Activated naive CD4-positive, alpha-beta T cell treated with anti-CD3 and anti-CD28 coated beads, Interleukin-2, amount 10 ng/mL, durations not matched to agents 7 days and 5 days (primary cell): ENCODE measurements around the gene TCIRG1.
A peak's percentile ranks its signal among the peaks of the same experiment; 100 is the strongest.

Source experiments
- CTCF ChIA-PET: fragments of 350-600 bp; sonication (Branson Sonifier 250); formaldehyde crosslinking; loops from one replicate; lab custom pipeline; 2021; ENCODE audit warnings: antibody characterized with exemption; lab: Charles Lee
- DNase-seq: peaks from one replicate; pipeline ENCODE4 v3.0.0-alpha.2; 2020
- H3K27ac Mint-ChIP-seq: one replicate; pipeline ENCODE4 v1.8.0; 2021; ENCODE audit warnings: mild to moderate bottlenecking, moderate library complexity, mixed read lengths
- H3K27me3 Mint-ChIP-seq: one replicate; pipeline ENCODE4 v1.8.0; 2021; ENCODE audit warnings: mild to moderate bottlenecking, mixed read lengths
- H3K36me3 Mint-ChIP-seq: one replicate; pipeline ENCODE4 v1.8.0; 2021; ENCODE audit warnings: mixed read lengths
- H3K4me1 Mint-ChIP-seq: one replicate; pipeline ENCODE4 v1.8.0; 2021; ENCODE audit warnings: mixed read lengths
- H3K4me3 Mint-ChIP-seq: one replicate; pipeline ENCODE4 v1.8.0; 2021; ENCODE audit warnings: mild to moderate bottlenecking, moderate library complexity, mixed read lengths
- H3K9me3 Mint-ChIP-seq: one replicate; pipeline ENCODE4 v1.8.0; 2021; ENCODE audit warnings: mixed read lengths

TCIRG1 gene

GRCh38 chr11:68053117-68053516 is 14.3 kb downstream of the TCIRG1 start:
- Mint-ChIP-seq H3K9me3 (no peaks in the 10 kb centered on the region), H3K27ac (peak overlapping the region; percentile 4), H3K4me3 (no peak overlapping the region), H3K27me3 (no peaks in the 10 kb centered on the region), H3K36me3 (peaks cover 24% of the 10 kb centered on the region), H3K4me1 (no peaks in the 10 kb centered on the region)
- no peak for DNase-seq
- CTCF ChIA-PET: no interaction called here

DNA sequence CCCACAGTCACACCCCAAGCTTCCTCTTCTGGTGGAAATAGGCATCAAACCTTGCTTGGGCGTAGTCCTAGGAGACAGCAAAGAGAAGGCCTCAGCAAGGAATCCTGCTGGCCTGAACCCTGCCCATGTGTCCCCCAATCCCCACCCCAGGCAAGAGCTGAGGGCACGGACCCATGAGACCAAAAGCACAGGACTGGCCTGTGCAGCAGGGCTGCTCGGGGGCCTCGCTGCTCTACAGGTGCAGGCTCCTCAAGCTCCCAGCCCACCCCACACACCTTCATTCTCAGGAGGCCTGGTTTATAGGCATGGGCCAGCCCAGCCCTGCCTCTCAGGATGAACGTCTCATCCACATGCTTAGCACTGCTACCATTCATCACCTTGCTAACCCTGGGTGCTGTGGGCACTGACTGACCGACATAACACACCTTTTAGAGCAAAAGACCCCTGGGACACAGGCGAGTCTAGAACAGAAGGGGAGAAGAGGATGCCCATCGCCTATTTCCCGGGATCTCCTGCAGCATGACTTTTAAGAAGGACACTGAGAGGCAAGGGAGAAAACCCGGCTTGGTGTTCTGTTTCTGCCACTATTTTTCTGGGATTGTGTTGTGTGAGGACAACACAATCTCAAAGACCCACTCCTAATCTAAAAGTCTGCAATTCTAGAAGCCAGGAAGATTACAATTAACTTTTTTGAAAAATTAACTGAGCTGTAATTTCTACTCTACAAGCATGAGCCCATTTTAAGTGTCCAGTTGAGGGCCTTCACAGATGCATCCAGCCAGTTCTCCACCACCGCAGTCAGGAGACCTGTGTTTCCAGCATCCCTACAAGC is 15.4 kb downstream of the TCIRG1 start:
- Mint-ChIP-seq H3K27ac (peak overlapping the region; percentile 16), H3K4me3 (no peak overlapping the region), H3K27me3 (no peaks in the 10 kb centered on the region), H3K9me3 (no peaks in the 10 kb centered on the region), H3K4me1 (no peaks in the 10 kb centered on the region), H3K36me3 (peaks cover 22% of the 10 kb centered on the region)
- DNase-seq: no peak
- CTCF ChIA-PET: no interaction called here

DNA sequence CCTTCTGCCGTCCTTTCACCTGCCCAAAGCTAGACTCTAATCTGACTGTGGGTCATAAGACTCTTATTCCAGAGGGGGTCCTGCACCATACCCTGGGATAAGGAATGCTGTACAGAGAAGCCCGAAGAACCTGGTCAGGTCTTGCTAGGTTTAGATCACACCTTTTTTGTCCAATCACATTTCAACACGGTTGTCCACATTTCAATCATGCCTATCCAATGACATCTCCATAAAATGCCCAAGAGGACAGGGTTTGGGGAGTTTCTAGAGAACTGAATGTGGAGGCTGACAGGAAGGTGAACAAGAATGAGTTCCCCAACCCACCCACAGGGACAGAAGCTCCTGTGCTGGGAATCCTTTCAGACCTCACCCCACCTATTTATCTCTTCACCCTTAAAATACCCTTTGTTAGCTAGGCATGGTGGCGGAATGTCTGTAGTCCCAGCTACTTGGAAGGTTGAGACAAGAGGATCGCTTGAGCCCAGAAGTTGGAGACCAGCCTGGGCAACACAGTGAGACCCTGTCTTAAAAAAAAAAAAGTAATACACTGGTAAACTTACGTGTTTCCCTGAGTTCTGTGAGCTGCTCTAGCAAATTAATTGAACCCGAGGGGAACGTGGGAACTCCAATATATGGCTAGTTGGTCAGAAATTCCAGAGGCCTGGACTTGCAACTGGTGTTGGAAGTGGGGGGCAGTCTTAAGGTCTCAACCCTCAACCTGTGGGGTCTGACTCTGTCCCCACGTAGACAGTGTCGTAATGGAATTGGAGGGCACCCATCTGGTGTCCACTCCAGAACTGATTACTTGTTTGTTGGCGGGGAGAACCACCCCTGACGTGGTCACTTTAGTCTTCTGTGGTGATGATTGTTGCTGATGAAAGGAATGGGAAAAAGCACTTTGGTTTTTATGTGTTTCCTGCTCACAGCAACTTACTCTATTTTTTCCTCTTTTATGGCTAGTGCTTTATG is 17.8 kb downstream of the TCIRG1 start:
- no peak overlapping the region for H3K4me3 Mint-ChIP-seq
- no peak overlapping the region for H3K27ac Mint-ChIP-seq
- no peaks in the 10 kb centered on the region for H3K9me3 Mint-ChIP-seq
- DNase-seq: no peak
- H3K27me3 Mint-ChIP-seq: no peaks in the 10 kb centered on the region
- no peaks in the 10 kb centered on the region for H3K4me1 Mint-ChIP-seq
- CTCF ChIA-PET: no interaction called here
- peaks cover 13% of the 10 kb centered on the region for H3K36me3 Mint-ChIP-seq

DNA sequence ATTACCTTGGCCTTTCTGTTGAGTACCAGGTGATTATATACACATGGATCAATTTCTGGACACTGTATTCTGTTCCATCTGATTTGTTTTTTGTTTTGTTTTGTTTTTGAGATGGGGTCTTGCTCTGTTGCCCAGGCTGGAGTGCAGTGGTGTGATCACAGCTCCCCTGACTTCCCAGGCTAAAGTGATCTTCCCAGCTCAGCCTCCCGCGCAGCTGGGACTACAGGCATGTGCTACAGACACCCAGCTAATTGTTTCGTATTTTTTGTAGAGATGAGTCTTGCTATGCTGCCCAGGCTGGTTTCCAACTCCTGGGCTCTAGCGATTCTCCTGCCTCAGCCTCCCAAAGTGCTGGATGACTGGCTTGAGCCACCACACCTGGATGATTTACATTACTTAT is 19.0 kb downstream of the TCIRG1 start:
- Mint-ChIP-seq H3K4me1 (no peaks in the 10 kb centered on the region), H3K4me3 (no peak overlapping the region), H3K27ac (no peak overlapping the region), H3K27me3 (no peaks in the 10 kb centered on the region), H3K9me3 (no peaks in the 10 kb centered on the region), H3K36me3 (peaks cover 7% of the 10 kb centered on the region)
- no peak for DNase-seq
- CTCF ChIA-PET: no interaction called here

GRCh38 chr11:68061508-68061907 is 22.7 kb downstream of the TCIRG1 start:
- no peaks in the 10 kb centered on the region for H3K9me3 Mint-ChIP-seq
- H3K4me1 Mint-ChIP-seq: no peaks in the 10 kb centered on the region
- CTCF ChIA-PET: no interaction called here
- H3K4me3 Mint-ChIP-seq: no peak overlapping the region
- H3K36me3 Mint-ChIP-seq: peaks cover 2% of the 10 kb centered on the region
- no peak overlapping the region for H3K27ac Mint-ChIP-seq
- H3K27me3 Mint-ChIP-seq: no peaks in the 10 kb centered on the region
- no peak for DNase-seq

DNA sequence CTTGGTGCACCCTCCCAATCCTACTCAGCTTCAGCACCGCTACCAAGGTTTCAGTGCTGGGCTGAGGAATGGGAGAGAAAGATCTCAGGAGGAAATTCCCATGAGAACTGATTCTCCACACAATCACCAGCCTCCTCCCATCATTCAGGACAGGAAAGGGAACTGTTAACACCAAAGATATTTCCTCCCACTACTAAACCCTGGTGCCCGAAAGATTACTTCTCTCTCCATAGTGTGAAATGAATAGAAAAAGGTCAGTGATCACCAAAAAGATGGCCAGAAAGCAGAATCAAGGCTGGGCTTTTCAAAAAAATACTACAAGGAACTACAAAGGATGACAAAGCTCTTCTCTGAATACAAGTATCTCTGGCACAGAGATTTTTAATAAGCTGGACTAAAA is 26.1 kb downstream of the TCIRG1 start:
- Mint-ChIP-seq H3K4me3 (no peak overlapping the region), H3K9me3 (no peaks in the 10 kb centered on the region), H3K4me1 (no peaks in the 10 kb centered on the region), H3K36me3 (peaks cover 2% of the 10 kb centered on the region), H3K27me3 (no peaks in the 10 kb centered on the region), H3K27ac (no peak overlapping the region)
- CTCF ChIA-PET: no interaction called here
- no peak for DNase-seq

GRCh38 chr11:68065841-68066240 is 27.0 kb downstream of the TCIRG1 start:
- Mint-ChIP-seq H3K36me3 (peaks cover 2% of the 10 kb centered on the region), H3K27me3 (no peaks in the 10 kb centered on the region), H3K9me3 (no peaks in the 10 kb centered on the region), H3K4me3 (no peak overlapping the region), H3K27ac (no peak overlapping the region), H3K4me1 (no peaks in the 10 kb centered on the region)
- CTCF ChIA-PET: no interaction called here
- DNase-seq: no peak

- Mint-ChIP-seq H3K27me3 (no peaks in the 10 kb centered on the region), H3K4me1 (no peaks in the 10 kb centered on the region), H3K9me3 (no peaks in the 10 kb centered on the region), H3K27ac (no peak overlapping the region), H3K36me3 (peaks cover 2% of the 10 kb centered on the region), H3K4me3 (no peak overlapping the region)
- DNase-seq: no peak
- CTCF ChIA-PET: no interaction called here
Observed at GRCh38 chr11:68066742-68067141, 27.9 kb downstream of the TCIRG1 start.

DNA sequence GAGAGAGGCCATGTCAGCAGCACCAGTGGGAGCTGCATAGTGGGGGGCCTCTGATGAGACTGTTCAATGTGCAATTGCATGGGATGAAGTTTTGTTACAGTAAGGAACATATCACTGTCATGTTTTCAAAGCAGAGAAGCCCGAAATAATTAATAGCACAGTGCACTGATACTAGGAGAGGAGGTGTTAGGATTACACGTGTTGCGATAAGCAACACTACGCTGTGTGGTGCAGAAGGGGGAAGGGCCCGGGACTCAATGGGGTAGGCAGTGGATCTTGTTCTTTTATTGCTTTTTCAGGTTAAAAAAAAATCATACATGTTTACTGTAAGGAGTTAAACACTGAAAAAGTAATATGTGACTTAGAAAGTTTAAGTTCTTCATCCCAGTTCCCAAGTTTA is 29.2 kb downstream of the TCIRG1 start:
- DNase-seq: no peak
- CTCF ChIA-PET: interaction anchor here (0.5 kb wide), 1 partner anchor 1602 kb away, joined by 3 read pairs; no protein-coding TSS in a partner anchor
- Mint-ChIP-seq H3K4me1 (no peaks in the 10 kb centered on the region), H3K27ac (no peak overlapping the region), H3K36me3 (peaks cover 2% of the 10 kb centered on the region), H3K9me3 (no peaks in the 10 kb centered on the region), H3K27me3 (no peaks in the 10 kb centered on the region), H3K4me3 (no peak overlapping the region)

GRCh38 chr11:68071281-68072048 is 32.6 kb downstream of the TCIRG1 start:
- CTCF ChIA-PET: no interaction called here
- no peaks in the 10 kb centered on the region for H3K27me3 Mint-ChIP-seq
- no peaks in the 10 kb centered on the region for H3K9me3 Mint-ChIP-seq
- H3K4me3 Mint-ChIP-seq: no peak overlapping the region
- H3K27ac Mint-ChIP-seq: no peak overlapping the region
- H3K4me1 Mint-ChIP-seq: no peaks in the 10 kb centered on the region
- no peak for DNase-seq
- H3K36me3 Mint-ChIP-seq: peaks cover 2% of the 10 kb centered on the region

- Mint-ChIP-seq H3K9me3 (no peaks in the 10 kb centered on the region), H3K4me1 (no peaks in the 10 kb centered on the region), H3K4me3 (no peak overlapping the region), H3K36me3 (peaks cover 2% of the 10 kb centered on the region), H3K27ac (no peak overlapping the region), H3K27me3 (no peaks in the 10 kb centered on the region)
- CTCF ChIA-PET: no interaction called here
- no peak for DNase-seq
Observed at GRCh38 chr11:68074584-68075352, 35.9 kb downstream of the TCIRG1 start.

GRCh38 chr11:68076371-68077042 is 37.7 kb downstream of the TCIRG1 start:
- H3K27ac Mint-ChIP-seq: no peak overlapping the region
- no peaks in the 10 kb centered on the region for H3K9me3 Mint-ChIP-seq
- no peaks in the 10 kb centered on the region for H3K27me3 Mint-ChIP-seq
- no peaks in the 10 kb centered on the region for H3K4me1 Mint-ChIP-seq
- H3K4me3 Mint-ChIP-seq: no peak overlapping the region
- CTCF ChIA-PET: no interaction called here
- DNase-seq: no peak
- no peaks in the 10 kb centered on the region for H3K36me3 Mint-ChIP-seq
